ENCODE data around the gene FARP1. TPM values are rescaled to one million over a fixed set of nuclear protein-coding genes. Genes with fewer than 3 reads are reported as not detected.

The FARP1 gene
- polyA plus RNA-seq, 2 donors, result 2.2 to 2.3 TPM

- H3K27ac ChIP-seq (ENCODE audit: low read depth in 2 of 2, low read length in 1 of 2), result no peak overlapping the region
- H3K36me3 ChIP-seq (ENCODE audit: control insufficient read depth in 2 of 2, insufficient read depth in 2 of 2, low read length in 1 of 2), result peaks cover 0 to 35% of the 10 kb centered on the region in 2 donors
- 85 to 89% methylated on average over 24 of the region's 24 CpGs for WGBS, 2 donors
- no peak overlapping the region for H3K4me3 ChIP-seq (ENCODE audit: low read depth in 1 of 2, low read length in 2 of 2)
- peaks cover 7 to 10% of the 10 kb centered on the region in 2 donors for H3K4me1 ChIP-seq (ENCODE audit: control insufficient read depth in 2 of 2, insufficient read depth in 2 of 2, low read length in 1 of 2)
- H3K9me3 ChIP-seq (ENCODE audit: control insufficient read depth in 2 of 2, insufficient read depth in 1 of 2, low read depth in 1 of 2, low read length in 1 of 2), result no peaks in the 10 kb centered on the region
- H3K27me3 ChIP-seq (ENCODE audit: control insufficient read depth in 1 of 2, insufficient read depth in 2 of 2, low read length in 2 of 2), result no peaks in the 10 kb centered on the region
These were observed 331.9 kb downstream of the FARP1 start for GRCh38 chr13:98474761-98475160.

DNA sequence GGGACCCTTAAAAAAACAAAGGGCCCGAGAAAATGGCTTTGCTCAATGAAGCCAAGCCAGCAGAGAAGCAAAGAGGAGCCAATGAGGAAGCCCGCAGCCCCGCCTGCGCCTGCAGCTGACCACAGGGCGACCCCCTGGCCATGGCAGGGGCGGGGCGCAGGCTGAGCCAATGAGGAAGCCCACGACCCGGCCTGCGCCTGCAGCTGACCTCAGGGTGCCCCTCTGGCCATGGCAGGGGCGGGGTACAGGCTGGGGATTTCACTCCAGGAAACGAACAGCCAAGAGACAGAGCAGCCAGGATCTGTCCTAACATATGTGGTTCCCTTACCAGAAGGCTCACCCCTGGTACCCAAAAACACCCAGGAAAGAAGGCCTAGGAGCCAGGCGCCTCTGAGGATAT, 332.6 kb downstream of the FARP1 start:
- Histone ChIP-seq H3K27me3 (ENCODE audit: control insufficient read depth in 1 of 2, insufficient read depth in 2 of 2, low read length in 2 of 2) (no peaks in the 10 kb centered on the region), H3K27ac (ENCODE audit: low read depth in 2 of 2, low read length in 1 of 2) (peak overlapping the region; percentile 2 to 53), H3K4me3 (ENCODE audit: low read depth in 1 of 2, low read length in 2 of 2) (no peak overlapping the region), H3K9me3 (ENCODE audit: control insufficient read depth in 2 of 2, insufficient read depth in 1 of 2, low read depth in 1 of 2, low read length in 1 of 2) (no peaks in the 10 kb centered on the region), H3K4me1 (ENCODE audit: control insufficient read depth in 2 of 2, insufficient read depth in 2 of 2, low read length in 1 of 2) (peaks cover 7 to 10% of the 10 kb centered on the region in 2 donors), H3K36me3 (ENCODE audit: control insufficient read depth in 2 of 2, insufficient read depth in 2 of 2, low read length in 1 of 2) (peaks cover 0 to 35% of the 10 kb centered on the region in 2 donors)
- WGBS, 2 donors, result 66 to 67% methylated on average over 13 of the region's 13 CpGs

DNA sequence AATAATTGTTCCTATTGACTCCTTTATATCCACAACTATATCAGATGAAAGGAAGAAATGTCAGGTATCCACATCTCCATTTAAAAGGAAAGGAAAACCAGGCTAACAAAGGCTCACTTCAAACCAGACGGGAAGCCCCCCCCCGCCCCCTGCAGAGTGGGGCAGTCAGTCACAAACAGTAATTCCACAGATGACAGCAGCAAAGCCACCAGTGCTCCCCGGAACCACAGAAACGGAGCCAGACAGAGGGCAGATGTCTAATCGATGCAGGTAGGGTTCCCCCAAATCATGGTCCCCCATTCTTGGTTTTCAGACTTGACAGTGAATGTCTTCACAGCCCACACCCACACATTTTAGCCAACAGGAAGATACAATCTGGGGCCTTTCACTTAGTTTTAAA, 333.2 kb downstream of the FARP1 start:
- 44 to 49% methylated on average over 5 of the region's 5 CpGs for WGBS, 2 donors
- H3K4me3 ChIP-seq (ENCODE audit: low read depth in 1 of 2, low read length in 2 of 2), result no peak overlapping the region
- peaks cover 0 to 35% of the 10 kb centered on the region in 2 donors for H3K36me3 ChIP-seq (ENCODE audit: control insufficient read depth in 2 of 2, insufficient read depth in 2 of 2, low read length in 1 of 2)
- no peaks in the 10 kb centered on the region for H3K27me3 ChIP-seq (ENCODE audit: control insufficient read depth in 1 of 2, insufficient read depth in 2 of 2, low read length in 2 of 2)
- no peaks in the 10 kb centered on the region for H3K9me3 ChIP-seq (ENCODE audit: control insufficient read depth in 2 of 2, insufficient read depth in 1 of 2, low read depth in 1 of 2, low read length in 1 of 2)
- peak overlapping the region; percentile 28 to 88 for H3K27ac ChIP-seq (ENCODE audit: low read depth in 2 of 2, low read length in 1 of 2)
- H3K4me1 ChIP-seq (ENCODE audit: control insufficient read depth in 2 of 2, insufficient read depth in 2 of 2, low read length in 1 of 2), result peaks cover 7 to 14% of the 10 kb centered on the region in 2 donors

DNA sequence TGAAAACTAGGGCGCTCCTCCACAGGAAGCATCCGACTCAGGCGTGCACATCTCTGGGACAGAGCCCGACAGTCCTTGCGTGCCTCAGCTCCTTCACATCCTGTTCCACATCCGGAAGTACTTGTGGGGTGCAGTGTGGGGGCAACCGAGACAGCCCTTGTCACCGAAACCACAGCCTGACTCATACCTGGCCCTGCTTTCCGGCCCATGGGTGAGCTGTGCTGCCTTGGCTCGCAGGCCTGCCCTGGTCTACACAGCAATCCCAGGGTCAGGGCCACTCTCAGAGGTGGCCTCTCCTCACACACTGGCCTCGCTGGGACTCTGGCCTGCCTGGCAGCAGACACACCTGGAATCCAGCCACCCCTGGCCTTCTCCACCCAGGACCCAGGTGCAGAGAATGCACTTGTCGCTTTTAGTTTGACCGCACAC, 333.7 kb downstream of the FARP1 start:
- 43 to 47% methylated on average over 13 of the region's 13 CpGs for WGBS, 2 donors
- Histone ChIP-seq H3K27me3 (ENCODE audit: control insufficient read depth in 1 of 2, insufficient read depth in 2 of 2, low read length in 2 of 2) (no peaks in the 10 kb centered on the region), H3K27ac (ENCODE audit: low read depth in 2 of 2, low read length in 1 of 2) (peak overlapping the region; percentile 57 to 88), H3K4me1 (ENCODE audit: control insufficient read depth in 2 of 2, insufficient read depth in 2 of 2, low read length in 1 of 2) (peaks cover 7 to 14% of the 10 kb centered on the region in 2 donors), H3K36me3 (ENCODE audit: control insufficient read depth in 2 of 2, insufficient read depth in 2 of 2, low read length in 1 of 2) (peaks cover 0 to 34% of the 10 kb centered on the region in 2 donors), H3K4me3 (ENCODE audit: low read depth in 1 of 2, low read length in 2 of 2) (no peak overlapping the region), H3K9me3 (ENCODE audit: control insufficient read depth in 2 of 2, insufficient read depth in 1 of 2, low read depth in 1 of 2, low read length in 1 of 2) (no peaks in the 10 kb centered on the region)

DNA sequence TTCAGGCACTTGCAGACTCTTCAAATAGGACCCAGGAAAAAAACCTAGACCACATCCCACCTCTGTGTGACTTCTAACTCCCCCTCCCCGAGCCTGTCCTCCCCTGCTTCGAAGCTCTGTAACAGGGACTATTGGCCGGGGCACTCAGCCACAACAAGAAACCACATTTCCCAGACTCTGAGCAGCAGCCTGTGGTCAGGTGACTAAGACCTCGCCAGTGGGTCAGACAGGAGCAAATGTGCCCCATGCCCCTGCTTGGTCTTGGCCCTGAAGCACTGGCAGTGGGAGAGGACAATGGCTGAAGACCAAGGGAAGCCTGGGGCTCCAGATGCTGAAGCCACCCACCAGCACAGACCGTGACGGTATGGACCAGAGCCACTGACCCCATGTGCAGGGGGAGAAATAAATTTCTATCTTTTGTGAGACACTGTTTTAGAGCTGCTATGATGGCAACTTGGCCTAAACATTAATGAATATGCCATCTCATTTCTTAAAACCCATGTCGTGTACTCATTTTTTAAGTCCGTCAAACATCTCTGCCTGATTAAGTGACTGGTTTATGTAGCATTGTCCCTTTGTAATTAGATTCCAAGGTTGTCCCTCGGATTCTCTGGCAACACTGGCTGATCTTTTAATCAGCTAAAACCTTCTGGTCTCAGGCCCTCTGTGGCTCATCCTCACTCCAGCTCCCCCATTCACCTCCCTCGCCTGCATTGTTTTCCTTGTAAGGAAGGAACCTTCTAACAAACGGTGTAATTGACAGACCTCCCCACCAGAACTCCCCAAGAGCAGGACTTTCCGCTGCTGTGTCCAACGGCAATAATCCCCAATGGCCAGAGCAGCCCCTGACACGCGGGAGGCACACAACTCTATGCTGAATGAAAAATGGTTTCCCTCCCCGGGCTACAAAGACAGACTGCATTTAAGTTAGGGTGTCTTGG, 335.6 kb downstream of the FARP1 start:
- peak overlapping the region in 1 of 2 donors; percentile 42 for H3K27ac ChIP-seq (ENCODE audit: low read depth in 2 of 2, low read length in 1 of 2)
- H3K4me1 ChIP-seq (ENCODE audit: control insufficient read depth in 2 of 2, insufficient read depth in 2 of 2, low read length in 1 of 2), result peaks cover 19 to 20% of the 10 kb centered on the region in 2 donors
- H3K36me3 ChIP-seq (ENCODE audit: control insufficient read depth in 2 of 2, insufficient read depth in 2 of 2, low read length in 1 of 2), result peaks cover 0 to 24% of the 10 kb centered on the region in 2 donors
- no peaks in the 10 kb centered on the region for H3K9me3 ChIP-seq (ENCODE audit: control insufficient read depth in 2 of 2, insufficient read depth in 1 of 2, low read depth in 1 of 2, low read length in 1 of 2)
- 75 to 76% methylated on average over 16 of the region's 16 CpGs for WGBS, 2 donors
- no peak overlapping the region for H3K4me3 ChIP-seq (ENCODE audit: low read depth in 1 of 2, low read length in 2 of 2)
- no peaks in the 10 kb centered on the region for H3K27me3 ChIP-seq (ENCODE audit: control insufficient read depth in 1 of 2, insufficient read depth in 2 of 2, low read length in 2 of 2)

GRCh38 chr13:98479496-98480003, 336.7 kb downstream of the FARP1 start:
- peak overlapping the region in 1 of 2 donors; percentile 28 for H3K27ac ChIP-seq (ENCODE audit: low read depth in 2 of 2, low read length in 1 of 2)
- peaks cover 19 to 25% of the 10 kb centered on the region in 2 donors for H3K4me1 ChIP-seq (ENCODE audit: control insufficient read depth in 2 of 2, insufficient read depth in 2 of 2, low read length in 1 of 2)
- H3K36me3 ChIP-seq (ENCODE audit: control insufficient read depth in 2 of 2, insufficient read depth in 2 of 2, low read length in 1 of 2), result peaks cover 0 to 17% of the 10 kb centered on the region in 2 donors
- WGBS, 2 donors, result 91 to 92% methylated on average over 8 of the region's 8 CpGs
- H3K9me3 ChIP-seq (ENCODE audit: control insufficient read depth in 2 of 2, insufficient read depth in 1 of 2, low read depth in 1 of 2, low read length in 1 of 2), result no peaks in the 10 kb centered on the region
- no peak overlapping the region for H3K4me3 ChIP-seq (ENCODE audit: low read depth in 1 of 2, low read length in 2 of 2)
- no peaks in the 10 kb centered on the region for H3K27me3 ChIP-seq (ENCODE audit: control insufficient read depth in 1 of 2, insufficient read depth in 2 of 2, low read length in 2 of 2)

GRCh38 chr13:98480915-98481877, 338.3 kb downstream of the FARP1 start:
- H3K4me1 ChIP-seq (ENCODE audit: control insufficient read depth in 2 of 2, insufficient read depth in 2 of 2, low read length in 1 of 2), result peaks cover 19 to 36% of the 10 kb centered on the region in 2 donors
- H3K27me3 ChIP-seq (ENCODE audit: control insufficient read depth in 1 of 2, insufficient read depth in 2 of 2, low read length in 2 of 2), result no peaks in the 10 kb centered on the region
- WGBS, 2 donors, result 61 to 72% methylated on average over 15 of the region's 15 CpGs
- H3K36me3 ChIP-seq (ENCODE audit: control insufficient read depth in 2 of 2, insufficient read depth in 2 of 2, low read length in 1 of 2), result peaks cover 0 to 13% of the 10 kb centered on the region in 2 donors
- H3K4me3 ChIP-seq (ENCODE audit: low read depth in 1 of 2, low read length in 2 of 2), result no peak overlapping the region
- H3K27ac ChIP-seq (ENCODE audit: low read depth in 2 of 2, low read length in 1 of 2), result peak overlapping the region; percentile 11 to 80
- H3K9me3 ChIP-seq (ENCODE audit: control insufficient read depth in 2 of 2, insufficient read depth in 1 of 2, low read depth in 1 of 2, low read length in 1 of 2), result no peaks in the 10 kb centered on the region

DNA sequence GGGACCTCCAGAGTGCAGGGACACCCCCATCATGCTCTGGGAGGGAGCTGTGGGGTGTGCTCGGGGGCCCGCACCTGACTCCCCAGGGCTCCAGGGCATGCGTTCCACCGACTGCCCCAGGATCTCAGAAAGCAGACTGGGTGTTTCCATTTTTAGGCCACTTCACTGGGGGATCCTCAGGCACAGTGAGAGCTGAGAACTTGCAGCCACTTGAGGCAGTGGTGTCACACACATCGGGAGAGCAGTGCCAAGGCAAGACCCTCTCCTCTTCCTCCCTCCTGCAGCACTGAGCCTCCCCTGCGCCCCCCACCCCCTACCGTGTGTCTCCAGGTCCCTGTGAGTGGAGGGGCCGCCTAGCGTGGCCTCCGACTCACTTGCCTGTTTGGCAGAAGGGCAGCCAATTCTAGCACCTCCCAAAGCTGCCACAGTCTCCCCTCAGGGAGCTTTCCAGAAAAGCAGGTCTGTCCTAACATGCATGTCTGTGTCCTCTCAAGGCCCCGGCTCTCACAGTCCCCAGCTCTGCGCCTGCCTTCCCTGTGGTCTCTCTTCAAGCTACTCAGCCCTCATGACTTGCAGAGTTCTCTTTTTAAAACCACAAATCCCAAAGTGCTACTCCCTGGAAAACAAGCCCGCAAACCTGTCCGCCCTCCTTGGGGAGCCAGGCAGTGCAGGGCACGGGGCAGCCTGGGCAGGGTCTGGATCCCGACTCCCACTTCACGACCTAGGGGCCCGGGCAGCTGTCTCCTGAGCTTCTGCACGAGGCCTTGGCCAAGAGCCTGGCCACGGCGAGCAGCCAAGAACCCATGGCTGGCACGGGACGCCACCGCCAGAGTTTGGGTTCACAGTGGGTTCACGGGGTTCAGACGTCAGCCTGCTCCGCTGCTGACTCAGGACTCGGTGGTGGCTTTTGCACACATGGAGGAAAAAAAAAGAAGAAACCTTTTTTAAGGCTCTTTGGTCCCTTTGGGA, 339.9 kb downstream of the FARP1 start:
- WGBS, 2 donors, result 37 to 53% methylated on average over 28 of the region's 28 CpGs
- H3K9me3 ChIP-seq (ENCODE audit: control insufficient read depth in 2 of 2, insufficient read depth in 1 of 2, low read depth in 1 of 2, low read length in 1 of 2), result no peaks in the 10 kb centered on the region
- H3K27ac ChIP-seq (ENCODE audit: low read depth in 2 of 2, low read length in 1 of 2), result peak overlapping the region; percentile 89 to 97
- peaks cover 0 to 10% of the 10 kb centered on the region in 2 donors for H3K36me3 ChIP-seq (ENCODE audit: control insufficient read depth in 2 of 2, insufficient read depth in 2 of 2, low read length in 1 of 2)
- peaks cover 19 to 33% of the 10 kb centered on the region in 2 donors for H3K4me1 ChIP-seq (ENCODE audit: control insufficient read depth in 2 of 2, insufficient read depth in 2 of 2, low read length in 1 of 2)
- no peaks in the 10 kb centered on the region for H3K27me3 ChIP-seq (ENCODE audit: control insufficient read depth in 1 of 2, insufficient read depth in 2 of 2, low read length in 2 of 2)
- H3K4me3 ChIP-seq (ENCODE audit: low read depth in 1 of 2, low read length in 2 of 2), result peak overlapping the region in 1 of 2 donors; percentile 5
